ENCODE data around the gene MGAT5B. TPM values are rescaled to one million over a fixed set of nuclear protein-coding genes. Genes with fewer than 3 reads are reported as not detected.

MGAT5B gene
- total and polyA plus RNA-seq, 2 donors (not counting 1 experiment from before 2014, with no cell fraction given) = 0.15 to 37.8 TPM

- peaks cover 20% of the 10 kb centered on the region for H3K27me3 Mint-ChIP-seq
- Histone ChIP-seq H3K27ac (ENCODE audit: low read length in 2 of 2) (no peak overlapping the region), H3K36me3 (replicated peaks in 1 of 2; ENCODE audit: control extremely low read depth in 1 of 2, control insufficient read depth in 1 of 2, extremely low read depth in 1 of 2, insufficient read depth in 2 of 2, low read length in 1 of 2) (no peaks in the 10 kb centered on the region), H3K4me3 (ENCODE audit: control extremely low read depth in 1 of 5, extremely low read depth in 1 of 5, insufficient read depth in 1 of 5, low read depth in 2 of 5, low read length in 4 of 5) (no peak overlapping the region), H3K27me3 (replicated peaks in 1 of 4; ENCODE audit: control extremely low read depth in 1 of 4, control insufficient read depth in 3 of 4, insufficient read depth in 4 of 4, low read length in 3 of 4) (peaks cover 0 to 12% (median 3%) of the 10 kb centered on the region in 4 experiments), H2AFZ (ENCODE audit: insufficient read depth, low read depth, low read length, poor library complexity, severe bottlenecking) (no peak overlapping the region), H4K20me1 (ENCODE audit: control insufficient read depth, insufficient read depth, low read length, poor library complexity, severe bottlenecking) (no peaks in the 10 kb centered on the region), H3K9me3 (ENCODE audit: control extremely low read depth in 1 of 3, control insufficient read depth in 2 of 3, insufficient read depth in 1 of 3, low read length in 2 of 3) (no peaks in the 10 kb centered on the region), H3K4me1 (ENCODE audit: control insufficient read depth in 2 of 2, insufficient read depth in 2 of 2, low read length in 2 of 2) (peaks cover 15 to 20% of the 10 kb centered on the region in 2 donors), H3K4me2 (replicated peaks; ENCODE audit: low read depth, low read length, poor library complexity, severe bottlenecking) (no peak overlapping the region), H3K79me2 (ENCODE audit: control insufficient read depth, insufficient read depth, low read length) (no peaks in the 10 kb centered on the region), H3K9ac (ENCODE audit: low read length) (no peak overlapping the region)
- POLR2A ChIA-PET = interaction anchor here (0.7 to 3.3 kb wide), 2 partner anchors 12 to 20 kb away, joined by 3 to 12 read pairs; no protein-coding TSS in a partner anchor
- H3K4me1 Mint-ChIP-seq = peaks cover 17% of the 10 kb centered on the region
- no peak overlapping the region for H3K4me3 Mint-ChIP-seq
- H3K9me3 Mint-ChIP-seq (ENCODE audit: insufficient read depth) = no peaks in the 10 kb centered on the region
- TF ChIP-seq CTCF (IDR thresholded peaks at IDR 0.05) = no peak
- no peak for TF ChIP-seq EZH2 (IDR thresholded peaks at IDR 0.05; ENCODE audit: borderline replicate concordance, insufficient read depth, low read depth, low read length, poor library complexity, severe bottlenecking)
- intact Hi-C loops (cut with micrococcal nuclease) = no loop called here
- no peak overlapping the region for H3K27ac Mint-ChIP-seq
- CTCF ChIA-PET = interaction anchor here (0.6 to 1.5 kb wide), 3 partner anchors 9 to 225 kb away, joined by 3 read pairs; no protein-coding TSS in a partner anchor
- DNase-seq (no peak), ATAC-seq (ENCODE audit: low read depth) (no peak)
- 90% methylated on average over 5 of the region's 5 CpGs for WGBS (ENCODE audit: insufficient coverage)
Observed at GRCh38 chr17:76989519-76989918, 121.3 kb downstream of the MGAT5B start.

- ATAC-seq (ENCODE audit: low read depth) = no peak
- Mint-ChIP-seq H3K27me3 (peaks cover 10% of the 10 kb centered on the region), H3K27ac (no peak overlapping the region), H3K4me1 (peaks cover 30% of the 10 kb centered on the region), H3K4me3 (no peak overlapping the region), H3K9me3 (ENCODE audit: insufficient read depth) (no peaks in the 10 kb centered on the region)
- peaks cover 0 to 2% (median 0%) of the 10 kb centered on the region in 4 experiments for H3K27me3 ChIP-seq (replicated peaks in 1 of 4; ENCODE audit: control extremely low read depth in 1 of 4, control insufficient read depth in 3 of 4, insufficient read depth in 4 of 4, low read length in 3 of 4)
- no peak overlapping the region for H3K4me2 ChIP-seq (replicated peaks; ENCODE audit: low read depth, low read length, poor library complexity, severe bottlenecking)
- no peaks in the 10 kb centered on the region for H3K9me3 ChIP-seq (ENCODE audit: control extremely low read depth in 1 of 3, control insufficient read depth in 2 of 3, insufficient read depth in 1 of 3, low read length in 2 of 3)
- 77% methylated on average over 4 of the region's 5 CpGs for WGBS (ENCODE audit: insufficient coverage)
- ChIA-PET POLR2A (no interaction called here), CTCF (interaction anchor here (0.9 to 1.4 kb wide), 2 partner anchors 11 to 94 kb away, joined by 3 read pairs; no protein-coding TSS in a partner anchor)
- no peak overlapping the region for H3K27ac ChIP-seq (ENCODE audit: low read length in 2 of 2)
- intact Hi-C loops (cut with micrococcal nuclease) = no loop called here
- no peak overlapping the region for H3K4me3 ChIP-seq (ENCODE audit: control extremely low read depth in 1 of 5, extremely low read depth in 1 of 5, insufficient read depth in 1 of 5, low read depth in 2 of 5, low read length in 4 of 5)
- H2AFZ ChIP-seq (ENCODE audit: insufficient read depth, low read depth, low read length, poor library complexity, severe bottlenecking) = no peak overlapping the region
- peaks cover 18 to 26% of the 10 kb centered on the region in 2 donors for H3K4me1 ChIP-seq (ENCODE audit: control insufficient read depth in 2 of 2, insufficient read depth in 2 of 2, low read length in 2 of 2)
- no peaks in the 10 kb centered on the region for H3K36me3 ChIP-seq (replicated peaks in 1 of 2; ENCODE audit: control extremely low read depth in 1 of 2, control insufficient read depth in 1 of 2, extremely low read depth in 1 of 2, insufficient read depth in 2 of 2, low read length in 1 of 2)
- DNase-seq = no peak
- H3K79me2 ChIP-seq (ENCODE audit: control insufficient read depth, insufficient read depth, low read length) = no peaks in the 10 kb centered on the region
- no peaks in the 10 kb centered on the region for H4K20me1 ChIP-seq (ENCODE audit: control insufficient read depth, insufficient read depth, low read length, poor library complexity, severe bottlenecking)
- H3K9ac ChIP-seq (ENCODE audit: low read length) = no peak overlapping the region
- TF ChIP-seq CTCF (IDR thresholded peaks at IDR 0.05) = no peak
- TF ChIP-seq EZH2 (IDR thresholded peaks at IDR 0.05; ENCODE audit: borderline replicate concordance, insufficient read depth, low read depth, low read length, poor library complexity, severe bottlenecking) = no peak
Observed at GRCh38 chr17:76992891-76993290, 124.7 kb downstream of the MGAT5B start.

All from B cell (primary cell).